Kasumi-1 (cell line): ENCODE data around the gene FAT1.

Experiments
- DNase-seq, 2 experiments: peaks; one replicate each; lab custom pipeline; 2025; lab: John Stamatoyannopoulos, UW

The FAT1 gene

GRCh38 chr4:186749611-186750281 is 26.1 kb upstream of the FAT1 start:
- no peak for DNase-seq

- DNase-seq: no peak
Observed at GRCh38 chr4:186746581-186746980, 22.9 kb upstream of the FAT1 start.

GRCh38 chr4:186743261-186743660 is 19.6 kb upstream of the FAT1 start:
- DNase-seq: no peak

DNA sequence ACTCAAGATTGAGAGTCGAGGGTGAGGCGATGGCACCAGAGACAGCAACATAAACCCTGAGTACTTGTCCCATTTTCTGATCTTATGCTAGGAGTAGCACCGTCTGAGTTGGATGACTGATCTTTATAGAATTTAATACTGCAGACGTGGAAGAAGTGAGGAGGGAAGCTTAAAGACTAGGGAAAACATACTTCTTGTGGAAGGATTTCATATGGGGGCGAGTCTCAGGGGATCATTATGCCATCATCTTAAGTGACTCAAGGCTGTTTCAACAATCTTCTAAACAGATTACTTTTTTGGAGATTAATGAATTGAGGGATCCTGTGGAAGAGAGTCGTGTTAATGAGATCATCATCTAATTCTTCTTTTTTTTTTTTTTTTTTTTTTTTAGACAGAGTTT is 17.2 kb upstream of the FAT1 start:
- DNase-seq: no peak

GRCh38 chr4:186739802-186740434 is 16.3 kb upstream of the FAT1 start:
- no peak for DNase-seq

GRCh38 chr4:186739317-186739716 is 15.7 kb upstream of the FAT1 start:
- no peak for DNase-seq

DNA sequence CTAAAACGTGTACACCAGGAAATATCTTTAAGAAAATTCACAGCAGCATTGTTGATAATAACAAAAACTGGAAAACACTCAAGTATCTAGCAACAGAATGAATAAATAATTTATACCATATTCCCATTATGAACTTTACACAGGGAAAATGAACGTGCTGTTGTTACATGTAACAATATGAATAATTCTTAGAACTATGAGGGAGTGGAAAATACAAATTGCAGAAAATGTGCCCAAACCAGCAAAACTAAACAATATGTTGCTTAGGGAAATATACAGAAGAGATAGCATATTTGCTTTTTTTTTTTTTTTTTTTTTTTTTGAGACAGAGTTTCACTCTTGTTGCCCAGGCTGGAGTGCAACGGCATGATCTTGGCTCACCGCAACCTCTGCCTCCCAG is 14.8 kb upstream of the FAT1 start:
- no peak for DNase-seq

GRCh38 chr4:186737427-186737826 is 13.8 kb upstream of the FAT1 start:
- no peak for DNase-seq

- no peak for DNase-seq
Observed at GRCh38 chr4:186736466-186736865, 12.8 kb upstream of the FAT1 start.

DNA sequence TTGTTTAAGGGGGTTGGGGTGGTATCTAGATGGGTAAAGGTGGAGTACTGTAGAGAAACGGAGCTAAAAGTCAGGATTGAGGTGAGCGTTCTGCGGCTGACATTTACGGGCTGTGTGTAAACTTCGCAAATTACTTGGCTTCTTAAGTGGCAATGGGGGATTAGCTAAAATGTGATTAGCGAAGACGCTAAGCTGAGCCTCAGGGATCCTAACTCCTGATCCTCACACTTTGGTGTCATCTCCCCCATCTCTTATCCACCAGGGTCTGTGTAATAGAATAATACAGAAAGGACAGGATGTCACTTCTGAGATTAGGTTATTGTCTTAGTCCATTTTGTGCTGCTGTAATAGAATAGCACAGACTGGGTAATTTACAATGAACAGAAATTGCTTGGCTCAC is 10.6 kb upstream of the FAT1 start:
- DNase-seq: no peak

GRCh38 chr4:186733778-186734177 is 10.1 kb upstream of the FAT1 start:
- no peak for DNase-seq

DNA sequence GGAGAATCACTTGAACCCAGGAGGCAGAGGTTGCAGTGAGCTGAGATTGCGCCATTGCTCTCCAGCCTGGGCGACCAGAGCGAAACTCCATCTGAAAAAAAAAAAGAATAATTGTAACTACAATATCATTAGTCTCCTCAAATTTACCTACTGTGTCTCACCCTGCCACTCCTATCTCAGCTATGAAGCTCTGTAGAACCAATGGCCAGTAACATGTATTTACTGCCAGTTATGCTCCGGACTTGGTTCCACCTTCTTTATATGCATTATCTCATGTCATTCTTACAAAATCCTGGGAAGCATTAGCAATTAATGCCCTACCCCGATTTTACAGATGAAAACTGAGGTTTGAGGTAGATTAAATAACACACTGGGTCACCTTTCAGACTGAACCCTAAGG is 7.0 kb upstream of the FAT1 start:
- no peak for DNase-seq

GRCh38 chr4:186729856-186730255 is 6.2 kb upstream of the FAT1 start:
- DNase-seq: no peak

- DNase-seq: no peak
Observed at GRCh38 chr4:186728631-186729271, 5.1 kb upstream of the FAT1 start.

- DNase-seq: no peak
Observed at GRCh38 chr4:186727977-186728519, 4.4 kb upstream of the FAT1 start.

- no peak for DNase-seq
Observed at GRCh38 chr4:186727169-186727976, 3.7 kb upstream of the FAT1 start.

DNA sequence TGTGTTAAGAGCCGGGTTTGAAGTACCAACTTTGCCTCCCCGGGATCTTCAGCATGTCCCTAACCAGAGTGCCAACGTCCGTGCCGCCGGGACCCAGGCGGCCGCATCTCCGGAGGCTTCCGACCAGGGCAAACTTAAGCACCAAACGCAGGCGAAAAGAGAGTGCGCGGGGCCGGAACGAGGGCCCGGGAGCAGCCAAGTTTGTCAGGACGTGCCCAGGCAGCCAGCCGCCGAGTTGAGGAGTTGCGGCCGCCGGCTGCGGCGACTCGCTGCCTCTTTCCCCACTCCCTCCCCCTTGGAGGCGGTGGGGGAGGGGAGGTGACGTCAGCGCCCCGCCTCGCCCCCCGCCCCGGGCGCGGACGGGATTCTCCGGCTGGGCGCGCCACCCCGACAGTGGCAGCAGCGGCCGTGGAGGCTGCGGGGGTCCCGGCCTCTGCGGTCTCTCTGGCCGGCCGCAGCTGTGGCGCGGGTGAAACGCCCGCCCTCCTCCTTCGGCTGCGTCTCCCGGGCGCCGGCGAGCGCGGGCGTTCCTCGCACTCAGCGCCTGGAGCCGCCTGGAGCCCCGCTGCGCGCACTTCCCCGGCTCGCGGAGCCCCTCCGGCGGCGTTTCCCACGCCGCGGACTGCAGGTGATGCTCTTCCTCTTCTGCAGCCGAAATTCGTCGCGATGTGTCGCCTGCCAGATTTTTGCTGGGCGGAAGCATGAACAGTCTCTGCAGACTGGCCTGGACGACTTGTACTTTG is 2.9 kb upstream of the FAT1 start:
- no peak for DNase-seq

GRCh38 chr4:186725469-186726425 is 2.1 kb upstream of the FAT1 start:
- DNase-seq: no peak

DNA sequence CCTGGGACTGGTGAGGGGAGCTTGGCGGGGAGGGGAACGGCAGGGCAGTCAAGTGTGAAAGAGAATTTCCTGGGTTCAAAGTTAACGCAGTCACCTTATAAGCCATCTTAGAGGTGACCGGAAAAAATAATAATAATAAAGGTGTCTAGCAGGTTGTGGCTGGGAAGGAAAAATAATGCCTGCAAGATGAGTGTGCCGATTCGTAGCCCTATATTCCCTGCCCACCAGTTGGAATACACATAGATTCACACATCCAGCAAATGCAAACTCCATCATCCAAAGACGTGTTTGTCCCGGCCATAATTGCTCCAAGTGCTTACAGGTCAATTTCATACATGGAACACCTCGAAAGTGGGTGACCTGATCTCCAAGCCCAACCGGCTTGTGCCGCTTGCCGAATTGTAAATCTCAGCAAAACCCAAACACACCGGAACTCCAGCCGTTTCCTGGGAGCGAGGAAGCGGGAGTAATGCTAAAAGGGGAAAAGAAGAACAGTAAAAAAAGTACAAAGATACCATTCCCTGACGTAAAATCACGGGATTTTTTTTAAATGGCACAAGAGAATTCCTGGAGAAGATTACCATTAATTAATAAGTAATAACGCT is 1.3 kb upstream of the FAT1 start:
- DNase-seq: no peak
